GM04504 (cell line): ENCODE data around the gene CT47A1.
"Not testable (repeated sequence)": the region's sequence is repeated elsewhere in the genome, so short reads cannot be mapped to it uniquely, and the experiment has no call there.

Experiments used
- DNase-seq: peaks from one replicate; pipeline ENCODE4 v3.0.0-alpha.2; 2012; ENCODE audit warnings: low read depth

The CT47A1 gene

GRCh38 chrX:120985660-120986059, at the start of gene CT47A1:
Gene CT47A1 (minus strand): TSS chrX:120985760. CDS start chrX:120985529, 231 bp downstream.
- not testable (repeated sequence) for DNase-seq

DNA sequence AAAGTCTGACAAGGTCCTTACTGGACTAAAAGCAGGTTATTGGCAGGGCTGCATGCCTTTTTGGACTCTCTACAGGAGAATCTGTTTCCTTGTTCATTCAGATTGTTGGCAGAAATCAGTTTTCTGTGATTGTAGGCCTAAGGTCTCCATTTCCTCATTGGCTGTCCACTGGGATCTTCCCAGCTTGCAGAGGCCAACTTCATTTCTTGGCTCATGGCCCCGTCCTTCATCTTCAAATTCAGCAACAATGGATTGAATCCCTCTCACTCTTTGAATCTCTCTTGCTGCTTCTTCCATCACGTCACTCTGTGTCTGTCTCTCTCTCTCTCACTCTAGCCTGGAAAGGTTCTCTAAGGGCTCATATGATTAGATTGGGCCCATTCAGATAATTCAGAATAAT, 47.0 kb upstream of the CT47A1 start:
- DNase-seq = no peak

GRCh38 chrX:121030083-121030482, 44.5 kb upstream of the CT47A1 start:
- DNase-seq = no peak

GRCh38 chrX:121028419-121028818, 42.9 kb upstream of the CT47A1 start:
- no peak for DNase-seq

DNA sequence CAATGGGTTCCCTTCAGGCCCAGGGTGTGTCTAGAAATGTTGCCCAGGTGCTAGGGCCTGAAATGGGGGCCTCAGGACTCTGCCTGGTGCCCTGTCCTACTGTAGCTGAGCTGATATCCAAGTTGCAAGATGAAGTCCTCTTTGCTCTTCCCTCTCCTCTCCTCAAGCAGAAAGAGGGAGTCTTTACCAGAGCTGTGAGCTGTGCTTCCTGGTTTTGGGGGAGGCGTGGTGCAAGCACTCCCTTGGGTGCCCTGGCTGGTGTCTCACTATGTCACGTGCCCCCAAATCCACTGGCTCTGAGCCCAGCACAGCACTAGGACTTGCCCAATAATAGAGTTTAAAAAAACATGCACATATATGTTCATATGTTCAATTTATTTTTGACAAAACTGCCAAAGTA, 29.3 kb upstream of the CT47A1 start:
- DNase-seq = no peak

DNA sequence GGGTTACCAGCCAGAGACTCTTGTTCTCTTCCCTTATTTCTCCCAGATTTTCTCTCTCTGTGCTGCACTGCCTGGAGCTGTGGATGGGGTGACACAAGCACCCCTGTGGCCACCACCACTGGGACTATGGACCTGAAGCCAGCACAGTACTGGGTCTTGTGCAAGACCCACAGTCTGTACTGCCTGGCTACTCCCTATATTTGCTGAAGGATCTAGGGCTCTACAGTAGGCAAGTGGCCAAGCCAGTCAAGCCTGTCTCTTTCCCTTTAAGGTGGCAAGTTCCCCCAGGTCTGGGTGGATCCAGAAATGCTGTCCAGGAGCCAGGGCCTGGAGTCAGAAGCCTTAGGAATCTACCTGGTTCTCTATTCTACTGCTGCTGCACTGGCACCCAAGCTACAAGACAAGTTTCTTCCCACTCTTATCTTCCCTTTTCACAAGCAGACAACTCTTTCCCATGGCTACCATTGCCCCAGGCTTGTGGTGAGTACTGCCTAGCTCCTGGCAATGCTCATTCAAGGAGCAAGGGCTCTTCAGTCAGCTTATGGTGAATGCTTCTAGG, 28.4 kb upstream of the CT47A1 start:
- no peak for DNase-seq

DNA sequence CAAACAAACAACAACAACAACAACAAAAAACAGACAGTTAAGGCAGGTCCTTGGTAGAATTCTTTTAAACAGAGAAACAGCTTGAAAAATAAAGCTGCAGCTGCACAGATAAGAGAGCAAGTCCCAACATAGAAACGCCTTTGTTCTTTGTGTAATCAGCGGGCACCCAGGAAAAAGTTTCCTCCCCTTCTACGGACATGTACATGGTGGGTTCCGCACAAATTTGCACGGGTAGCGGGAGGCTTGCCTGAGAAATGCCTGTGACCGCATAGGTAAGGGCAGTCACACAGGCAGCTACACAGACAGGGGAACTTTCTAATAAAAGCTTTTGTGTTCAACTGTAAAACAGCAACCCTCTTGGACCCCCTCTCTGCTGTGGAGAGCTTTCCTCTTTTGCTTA, 25.7 kb upstream of the CT47A1 start:
- DNase-seq = no peak

- DNase-seq = no peak
Measured at GRCh38 chrX:121010218-121010617, 24.7 kb upstream of the CT47A1 start.

- no peak for DNase-seq
Measured at GRCh38 chrX:121009764-121010163, 24.2 kb upstream of the CT47A1 start.

DNA sequence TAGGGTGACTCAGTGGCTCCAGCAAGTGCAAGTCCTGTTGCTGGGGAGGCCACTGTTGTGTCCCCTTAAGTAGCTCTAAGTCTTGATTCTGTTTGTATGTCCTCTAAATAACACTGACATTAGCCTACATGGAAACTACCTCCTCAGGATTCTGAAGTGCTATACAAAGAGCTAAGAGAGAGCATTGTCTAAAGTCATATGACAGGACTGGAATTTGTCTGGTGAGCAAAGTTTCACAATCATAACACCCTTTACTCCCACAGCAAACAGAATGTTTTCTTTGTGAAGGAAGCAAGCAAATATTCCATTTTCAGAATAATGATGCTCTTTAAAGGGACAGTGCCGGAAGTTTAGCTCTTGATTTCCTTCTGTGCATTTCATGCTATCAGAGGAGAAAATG, 23.4 kb upstream of the CT47A1 start:
- DNase-seq = no peak

DNA sequence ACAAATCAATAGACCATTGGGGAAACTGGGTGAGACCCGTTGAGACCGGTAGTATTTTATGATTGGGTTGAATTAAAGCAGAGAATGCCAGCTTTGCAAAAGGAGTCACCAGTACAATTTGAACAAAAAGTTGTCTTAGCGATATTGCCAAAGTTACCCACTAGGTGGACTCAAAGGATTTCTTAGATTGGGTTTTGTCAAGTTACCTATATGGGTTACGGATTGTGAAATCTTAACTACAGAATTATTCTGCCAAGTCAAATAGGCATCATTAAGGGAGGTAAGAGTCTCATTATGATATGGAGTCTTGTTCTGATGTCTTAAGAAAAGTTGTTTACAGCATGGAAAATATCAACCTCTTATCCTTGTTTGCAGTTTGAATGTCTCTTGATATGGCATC, 15.0 kb upstream of the CT47A1 start:
- no peak for DNase-seq

GRCh38 chrX:120999413-120999812, 13.9 kb upstream of the CT47A1 start:
- no peak for DNase-seq

DNA sequence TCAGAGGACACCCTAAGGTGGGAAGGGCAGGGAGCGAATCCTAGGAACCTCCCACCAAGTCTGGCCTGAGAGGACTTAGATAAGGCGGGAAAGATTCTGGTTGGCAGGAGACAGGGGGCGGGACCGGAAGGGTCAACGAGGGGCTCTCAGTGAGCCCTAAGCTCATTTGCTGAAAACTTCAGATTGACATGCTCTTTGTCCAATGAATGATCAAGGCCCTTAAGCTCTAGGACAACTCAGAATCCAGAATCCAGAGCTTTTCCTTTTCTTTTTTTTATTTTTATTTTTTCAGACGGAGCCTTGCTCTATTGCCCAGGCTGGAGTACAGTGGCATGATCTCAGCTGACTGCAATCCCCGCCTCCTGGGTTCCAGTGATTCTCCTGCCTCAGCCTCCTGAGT, 29.1 kb downstream of the CT47A1 start, which contains the start of gene CT47A7:
Gene CT47A7, minus strand, starts transcription at position 101 of the 400 bp plus-strand sequence. CDS start 255 bp downstream, outside the sequence.
- not testable (repeated sequence) for DNase-seq
